Measurements from ENCODE around the gene SYNGAP1.
"Not testable (repeated sequence)": the region's sequence is repeated elsewhere in the genome, so short reads cannot be mapped to it uniquely, and the experiment has no call there.

SYNGAP1 gene

GRCh38 chr6:33392979-33393378 lies 26.9 kb upstream of the SYNGAP1 start:
- Histone ChIP-seq H2BK120ac (ENCODE audit: low read depth, low read length) (no peak overlapping the region), H2AFZ (ENCODE audit: low read depth, low read length) (no peak overlapping the region), H3K9me3 (ENCODE audit: control insufficient read depth, low read length) (no peaks in the 10 kb centered on the region), H3K36me3 (ENCODE audit: control insufficient read depth in 1 of 2, insufficient read depth in 2 of 2, low read depth in 1 of 2, low read length in 2 of 2) (no peaks in the 10 kb centered on the region), H2BK12ac (ENCODE audit: low read length in 2 of 2) (no peak overlapping the region), H3K4me3 (ENCODE audit: insufficient read depth in 1 of 2, low read depth in 1 of 2, low read length in 2 of 2) (peak overlapping the region in 1 of 2 experiments; percentile 89), H2AK5ac (ENCODE audit: low read length, severe bottlenecking) (no peak overlapping the region), H3K9ac (ENCODE audit: low read length) (peak overlapping the region; percentile 86), H3K23ac (ENCODE audit: low read length in 2 of 2) (no peak overlapping the region), H2BK5ac (ENCODE audit: low read depth, low read length, poor library complexity, severe bottlenecking) (no peak overlapping the region), H3K14ac (ENCODE audit: low read length in 2 of 2) (no peak overlapping the region), H3K27me3 (ENCODE audit: control insufficient read depth in 1 of 2, insufficient read depth in 1 of 2, low read length in 2 of 2) (no peaks in the 10 kb centered on the region), H3K18ac (ENCODE audit: low read depth in 1 of 2, low read length in 2 of 2) (no peak overlapping the region), H4K91ac (ENCODE audit: low read length) (no peak overlapping the region), H3K4me2 (ENCODE audit: low read length, poor library complexity, severe bottlenecking) (peak overlapping the region; percentile 8), H3K4me1 (ENCODE audit: control insufficient read depth, insufficient read depth, low read depth, low read length) (peaks cover 2% of the 10 kb centered on the region), H3K27ac (ENCODE audit: low read length, poor library complexity, severe bottlenecking) (no peak overlapping the region), H2BK15ac (ENCODE audit: low read depth, poor library complexity, severe bottlenecking) (no peak overlapping the region), H3K4ac (ENCODE audit: low read depth in 1 of 2, low read length in 2 of 2) (no peak overlapping the region), H3K79me1 (replicated peaks; ENCODE audit: low read length, poor library complexity, severe bottlenecking) (peaks cover 2% of the 10 kb centered on the region), H4K8ac (ENCODE audit: low read length) (no peak overlapping the region)
- WGBS = 58% methylated on average over 3 of the region's 3 CpGs
- DNase-seq = peak; percentile 20

GRCh38 chr6:33397541-33397940 lies 22.3 kb upstream of the SYNGAP1 start:
- Histone ChIP-seq H3K36me3 (ENCODE audit: control insufficient read depth in 1 of 2, insufficient read depth in 2 of 2, low read depth in 1 of 2, low read length in 2 of 2) (no peaks in the 10 kb centered on the region), H2BK15ac (ENCODE audit: low read depth, poor library complexity, severe bottlenecking) (no peak overlapping the region), H3K4me3 (ENCODE audit: insufficient read depth in 1 of 2, low read depth in 1 of 2, low read length in 2 of 2) (no peak overlapping the region), H2BK12ac (ENCODE audit: low read length in 2 of 2) (no peak overlapping the region), H3K18ac (ENCODE audit: low read depth in 1 of 2, low read length in 2 of 2) (no peak overlapping the region), H3K4ac (ENCODE audit: low read depth in 1 of 2, low read length in 2 of 2) (no peak overlapping the region), H3K27me3 (ENCODE audit: control insufficient read depth in 1 of 2, insufficient read depth in 1 of 2, low read length in 2 of 2) (no peaks in the 10 kb centered on the region), H2BK5ac (ENCODE audit: low read depth, low read length, poor library complexity, severe bottlenecking) (no peak overlapping the region), H2AFZ (ENCODE audit: low read depth, low read length) (no peak overlapping the region), H2AK5ac (ENCODE audit: low read length, severe bottlenecking) (no peak overlapping the region), H4K91ac (ENCODE audit: low read length) (no peak overlapping the region), H2BK120ac (ENCODE audit: low read depth, low read length) (no peak overlapping the region), H3K79me1 (replicated peaks; ENCODE audit: low read length, poor library complexity, severe bottlenecking) (peaks cover 7% of the 10 kb centered on the region), H3K9ac (ENCODE audit: low read length) (no peak overlapping the region), H3K4me1 (ENCODE audit: control insufficient read depth, insufficient read depth, low read depth, low read length) (peaks cover 2% of the 10 kb centered on the region), H3K9me3 (ENCODE audit: control insufficient read depth, low read length) (no peaks in the 10 kb centered on the region), H4K8ac (ENCODE audit: low read length) (peak overlapping the region; percentile 72), H3K23ac (ENCODE audit: low read length in 2 of 2) (no peak overlapping the region), H3K14ac (ENCODE audit: low read length in 2 of 2) (no peak overlapping the region), H3K4me2 (ENCODE audit: low read length, poor library complexity, severe bottlenecking) (no peak overlapping the region), H3K27ac (ENCODE audit: low read length, poor library complexity, severe bottlenecking) (no peak overlapping the region)
- WGBS = 93% methylated on average over 1 of the region's 1 CpG
- DNase-seq = no peak

- not testable (repeated sequence) for H3K4me1 ChIP-seq (ENCODE audit: control insufficient read depth, insufficient read depth, low read depth, low read length); H2BK12ac ChIP-seq (ENCODE audit: low read length in 2 of 2); H3K4ac ChIP-seq (ENCODE audit: low read depth in 1 of 2, low read length in 2 of 2); H3K9me3 ChIP-seq (ENCODE audit: control insufficient read depth, low read length); H3K27ac ChIP-seq (ENCODE audit: low read length, poor library complexity, severe bottlenecking); H3K18ac ChIP-seq (ENCODE audit: low read depth in 1 of 2, low read length in 2 of 2); H3K4me3 ChIP-seq (ENCODE audit: insufficient read depth in 1 of 2, low read depth in 1 of 2, low read length in 2 of 2); H2AFZ ChIP-seq (ENCODE audit: low read depth, low read length); H3K36me3 ChIP-seq (ENCODE audit: control insufficient read depth in 1 of 2, insufficient read depth in 2 of 2, low read depth in 1 of 2, low read length in 2 of 2); H3K9ac ChIP-seq (ENCODE audit: low read length); H2BK5ac ChIP-seq (ENCODE audit: low read depth, low read length, poor library complexity, severe bottlenecking); H2AK5ac ChIP-seq (ENCODE audit: low read length, severe bottlenecking); H3K14ac ChIP-seq (ENCODE audit: low read length in 2 of 2); H2BK120ac ChIP-seq (ENCODE audit: low read depth, low read length); H3K27me3 ChIP-seq (ENCODE audit: control insufficient read depth in 1 of 2, insufficient read depth in 1 of 2, low read length in 2 of 2); H4K8ac ChIP-seq (ENCODE audit: low read length); H4K91ac ChIP-seq (ENCODE audit: low read length); H3K4me2 ChIP-seq (ENCODE audit: low read length, poor library complexity, severe bottlenecking); H2BK15ac ChIP-seq (ENCODE audit: low read depth, poor library complexity, severe bottlenecking); DNase-seq; H3K23ac ChIP-seq (ENCODE audit: low read length in 2 of 2)
- WGBS = 100% methylated on average over 2 of the region's 3 CpGs
- H3K79me1 ChIP-seq (replicated peaks; ENCODE audit: low read length, poor library complexity, severe bottlenecking) = peaks cover 11% of the 10 kb centered on the region
Observed at GRCh38 chr6:33398601-33399000, 21.3 kb upstream of the SYNGAP1 start.

GRCh38 chr6:33399881-33400280 lies 20.0 kb upstream of the SYNGAP1 start:
- not testable (repeated sequence) for H4K8ac ChIP-seq (ENCODE audit: low read length); H2BK15ac ChIP-seq (ENCODE audit: low read depth, poor library complexity, severe bottlenecking); H3K4me3 ChIP-seq (ENCODE audit: insufficient read depth in 1 of 2, low read depth in 1 of 2, low read length in 2 of 2); H4K91ac ChIP-seq (ENCODE audit: low read length); H3K18ac ChIP-seq (ENCODE audit: low read depth in 1 of 2, low read length in 2 of 2); H3K9ac ChIP-seq (ENCODE audit: low read length); H2BK12ac ChIP-seq (ENCODE audit: low read length in 2 of 2); H3K27me3 ChIP-seq (ENCODE audit: control insufficient read depth in 1 of 2, insufficient read depth in 1 of 2, low read length in 2 of 2); H3K9me3 ChIP-seq (ENCODE audit: control insufficient read depth, low read length); H3K23ac ChIP-seq (ENCODE audit: low read length in 2 of 2); H2BK120ac ChIP-seq (ENCODE audit: low read depth, low read length); H3K4me1 ChIP-seq (ENCODE audit: control insufficient read depth, insufficient read depth, low read depth, low read length); H3K27ac ChIP-seq (ENCODE audit: low read length, poor library complexity, severe bottlenecking); H3K4me2 ChIP-seq (ENCODE audit: low read length, poor library complexity, severe bottlenecking); H3K14ac ChIP-seq (ENCODE audit: low read length in 2 of 2); H2AFZ ChIP-seq (ENCODE audit: low read depth, low read length); H2AK5ac ChIP-seq (ENCODE audit: low read length, severe bottlenecking); H2BK5ac ChIP-seq (ENCODE audit: low read depth, low read length, poor library complexity, severe bottlenecking); DNase-seq; H3K4ac ChIP-seq (ENCODE audit: low read depth in 1 of 2, low read length in 2 of 2)
- Histone ChIP-seq H3K36me3 (ENCODE audit: control insufficient read depth in 1 of 2, insufficient read depth in 2 of 2, low read depth in 1 of 2, low read length in 2 of 2) (peaks cover 8 to 16% of the 10 kb centered on the region in 2 experiments), H3K79me1 (replicated peaks; ENCODE audit: low read length, poor library complexity, severe bottlenecking) (peaks cover 17% of the 10 kb centered on the region)
- 100% methylated on average over 6 of the region's 6 CpGs for WGBS

All from mesenchymal stem cell (in vitro differentiated cells and primary cell).